GM12891 (cell line): Measurements from ENCODE around the gene PSTPIP1.

Experiments used
- DNase-seq: peaks from one replicate; pipeline ENCODE4 v3.0.0; 2011; ENCODE audit warnings: low spot score; ENCODE audit not compliant: insufficient read length
- FAIRE-seq: peaks from 2 replicates; lab custom pipeline; 2011; peaks lifted over from hg19 to GRCh38; lab: Jason Lieb, UNC
- PAX5 ChIP-seq: IDR thresholded peaks from 2 replicates; pipeline ENCODE4 v1.6.1; 2011; ENCODE audit warnings: low read length, moderate library complexity, mild to moderate bottlenecking; ENCODE audit not compliant: insufficient read depth, severe bottlenecking
- POLR2A ChIP-seq: IDR thresholded peaks from 2 replicates; pipeline ENCODE4 v1.6.1; 2011; ENCODE audit warnings: low read depth, low read length, control low read depth
- POLR2AphosphoS5 ChIP-seq: IDR thresholded peaks from 2 replicates; pipeline ENCODE4 v1.6.1; 2011; ENCODE audit warnings: low read depth, low read length, control low read depth
- POU2F2 ChIP-seq: IDR thresholded peaks from 2 replicates; pipeline ENCODE4 v1.6.1; 2011; ENCODE audit warnings: low read depth, mild to moderate bottlenecking, control low read depth, low read length, moderate library complexity
- SPI1 ChIP-seq: IDR thresholded peaks from 2 replicates; pipeline ENCODE4 v1.6.1; 2011; ENCODE audit warnings: low read depth, low read length, control low read depth
- TAF1 ChIP-seq: IDR thresholded peaks from 2 replicates; pipeline ENCODE4 v1.6.1; 2011; ENCODE audit warnings: low read depth, low read length, control low read depth

Gene PSTPIP1

DNA sequence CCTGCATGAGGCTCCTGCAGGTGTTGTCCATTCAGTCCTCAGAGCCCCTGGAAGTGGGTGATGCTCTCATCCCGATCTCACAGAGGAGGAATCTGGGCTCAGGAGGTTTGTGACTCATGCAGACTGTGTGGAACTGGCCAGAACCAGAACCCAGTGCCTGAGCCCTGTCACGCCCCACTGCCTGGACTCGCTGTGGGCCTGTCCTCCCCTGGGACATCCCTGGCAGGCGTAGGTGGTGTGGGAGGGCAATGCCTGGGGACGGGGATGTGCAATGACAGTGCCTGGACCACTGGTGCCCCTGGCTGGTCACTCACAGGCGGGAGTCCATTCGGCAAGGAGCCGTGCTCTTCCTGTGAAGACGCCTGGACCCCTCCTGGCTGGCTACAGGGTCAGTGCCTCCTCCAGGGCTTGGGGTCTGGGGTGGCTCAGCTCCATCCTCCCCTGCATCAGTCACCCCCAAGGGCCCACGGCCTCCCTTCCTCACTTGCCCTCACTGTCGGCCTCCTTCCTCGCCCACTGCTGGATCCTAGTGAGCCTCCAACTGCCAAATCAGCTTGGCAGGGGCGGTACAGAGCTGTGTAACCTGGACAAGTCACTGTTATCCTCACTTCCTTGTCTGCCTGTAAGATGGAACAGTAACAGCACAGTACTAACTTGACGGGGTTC lies 14.9 kb downstream of the PSTPIP1 start:
- FAIRE-seq (no peak), DNase-seq (no peak)
- TF ChIP-seq POLR2AphosphoS5 (no peak), TAF1 (no peak), POLR2A (no peak), POU2F2 (no peak), PAX5 (no peak), SPI1 (no peak)

GRCh38 chr15:77010312-77010686 lies 15.4 kb downstream of the PSTPIP1 start:
- no peak for FAIRE-seq
- no peak for TF ChIP-seq SPI1
- no peak for DNase-seq

- TF ChIP-seq POLR2AphosphoS5 (no peak), POLR2A (no peak), SPI1 (no peak), PAX5 (no peak), TAF1 (no peak), POU2F2 (no peak)
- DNase-seq: no peak
- no peak for FAIRE-seq
Measured at GRCh38 chr15:77010857-77011256, 15.9 kb downstream of the PSTPIP1 start.

DNA sequence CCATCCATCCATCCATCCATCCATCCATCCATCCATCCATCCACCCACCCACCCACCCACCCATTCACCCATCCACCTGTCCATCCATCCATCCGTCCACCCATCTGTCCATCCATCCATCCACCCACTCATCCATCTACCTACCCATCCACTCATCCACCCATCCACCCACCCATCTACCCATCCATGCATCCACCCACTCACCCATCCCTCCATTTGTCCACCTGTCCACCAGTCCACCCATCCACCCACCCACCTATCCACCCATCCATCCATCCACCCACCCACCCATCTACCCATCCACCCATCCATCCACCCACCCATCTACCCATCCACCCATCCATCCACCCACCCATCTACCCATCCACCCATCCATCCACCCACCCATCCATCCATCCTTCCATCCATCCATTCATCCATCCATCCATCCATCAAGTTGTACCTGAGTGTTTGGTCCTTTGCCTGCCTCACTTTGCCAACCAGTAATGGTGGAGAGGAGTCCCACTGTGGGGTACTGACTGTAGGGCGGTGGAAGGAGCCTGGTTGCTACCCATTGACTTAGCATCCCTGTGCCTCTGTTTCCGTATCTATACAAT lies 17.3 kb downstream of the PSTPIP1 start:
- peak; percentile 69 for FAIRE-seq
- TF ChIP-seq POU2F2: no peak
- TF ChIP-seq SPI1: no peak
- TF ChIP-seq POLR2AphosphoS5: no peak
- no peak for TF ChIP-seq POLR2A
- no peak for TF ChIP-seq PAX5
- TF ChIP-seq TAF1: no peak
- DNase-seq: no peak

DNA sequence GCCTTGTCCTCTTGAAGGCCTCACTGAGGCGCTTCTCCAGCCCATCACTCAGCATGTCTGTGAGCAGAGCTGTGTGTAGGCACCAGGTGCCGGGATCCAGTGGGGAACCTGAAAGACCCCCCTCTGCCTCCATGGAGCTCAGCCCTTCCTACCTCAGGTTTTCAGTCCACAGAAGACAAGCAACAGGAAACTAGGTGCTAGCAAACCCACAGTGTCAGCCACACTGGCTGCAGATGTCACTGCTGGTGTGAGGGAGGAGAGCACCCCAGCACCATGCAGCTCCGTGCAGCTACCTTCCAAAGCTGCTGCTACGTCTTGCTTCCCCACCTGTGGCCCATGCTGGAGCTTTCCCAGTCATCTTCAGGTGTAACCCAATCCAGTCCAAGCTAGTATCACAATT lies 17.9 kb downstream of the PSTPIP1 start:
- FAIRE-seq (peak; percentile 89), DNase-seq (no peak)
- TF ChIP-seq POLR2A (no peak), POU2F2 (no peak), TAF1 (no peak), PAX5 (no peak)

DNA sequence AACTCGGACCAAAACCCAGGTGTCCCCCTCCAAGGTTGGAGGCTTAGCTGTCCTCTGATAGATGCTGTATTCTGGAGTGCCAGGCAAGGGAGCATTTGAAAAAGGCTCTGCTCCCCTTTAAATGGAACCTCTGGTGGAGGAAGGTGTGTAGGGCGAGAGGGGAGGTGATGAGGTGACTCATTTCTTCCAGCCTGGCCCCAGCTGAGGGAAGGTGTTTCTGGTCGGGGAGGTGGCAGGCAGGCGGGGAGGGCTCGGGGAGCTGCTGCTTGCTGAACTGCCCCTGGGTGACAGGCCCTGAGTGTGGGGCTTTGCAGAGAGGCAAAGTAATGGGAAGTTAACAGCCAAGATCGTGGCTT lies 18.8 kb downstream of the PSTPIP1 start:
- peak; percentile 95 for FAIRE-seq
- peak; percentile 87 for DNase-seq
- TF ChIP-seq PAX5: no peak
- TF ChIP-seq POLR2A: no peak
- no peak for TF ChIP-seq POLR2AphosphoS5
- TF ChIP-seq TAF1: no peak
- TF ChIP-seq POU2F2: no peak
- no peak for TF ChIP-seq SPI1

GRCh38 chr15:77014132-77015081 lies 19.5 kb downstream of the PSTPIP1 start:
- TF ChIP-seq SPI1 (peak; percentile 92), TAF1 (no peak)
- DNase-seq (no peak), FAIRE-seq (no peak)

DNA sequence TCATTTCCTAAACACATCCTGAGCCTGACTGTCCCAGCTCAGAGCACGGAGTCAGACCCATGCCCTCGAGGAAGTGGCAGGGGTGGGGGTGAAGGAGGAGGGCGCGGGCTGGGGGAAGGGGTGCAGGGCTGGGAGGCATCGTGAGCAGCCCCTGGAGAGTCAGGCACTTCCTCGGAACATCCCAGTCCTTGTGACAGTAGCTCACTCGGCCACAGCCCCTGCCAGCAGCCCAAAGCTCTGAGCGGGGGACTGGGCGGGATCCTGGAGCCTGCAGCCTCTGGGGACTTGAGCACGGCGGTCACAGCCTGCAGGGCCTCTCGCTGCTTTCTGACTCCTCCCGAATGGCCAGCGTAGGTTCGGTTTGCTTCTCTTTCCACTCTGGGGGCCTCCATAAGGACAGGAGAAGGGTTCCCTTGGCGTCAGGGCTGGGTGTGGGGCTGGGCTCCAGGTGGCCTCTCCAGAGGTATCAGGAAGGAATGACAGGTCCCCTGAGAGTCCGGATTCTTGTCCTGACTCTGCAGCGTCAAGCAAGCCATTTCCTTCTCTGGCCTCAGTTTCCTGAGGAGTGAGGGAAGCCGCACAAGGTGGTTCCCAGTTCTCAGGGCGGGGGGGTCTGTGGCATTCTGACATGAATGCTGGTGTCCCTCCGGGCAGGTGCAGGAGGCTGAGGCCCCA lies 20.9 kb downstream of the PSTPIP1 start:
- TF ChIP-seq POU2F2: no peak
- no peak for TF ChIP-seq PAX5
- TF ChIP-seq SPI1: no peak
- TF ChIP-seq POLR2AphosphoS5: no peak
- TF ChIP-seq POLR2A: no peak
- no peak for TF ChIP-seq TAF1
- DNase-seq: no peak
- no peak for FAIRE-seq

DNA sequence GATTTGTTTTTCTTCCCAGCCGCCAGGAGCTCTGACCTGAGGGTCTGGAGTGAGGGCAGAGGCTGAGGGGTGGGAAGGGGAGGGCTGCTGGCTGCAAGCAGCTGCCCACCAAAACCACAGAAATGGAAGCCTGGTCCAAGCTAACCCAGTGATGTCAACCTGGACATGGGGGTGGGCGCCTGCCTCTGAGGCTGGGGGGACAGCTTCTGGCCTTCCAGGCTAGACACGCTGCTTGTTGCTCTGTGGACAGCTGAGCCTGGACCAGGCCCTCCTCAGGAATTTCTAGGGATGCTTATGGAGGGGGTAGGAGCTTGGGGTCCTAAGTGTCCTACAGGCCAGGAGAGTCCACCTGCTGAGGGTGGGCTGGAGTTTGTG lies 21.4 kb downstream of the PSTPIP1 start:
- TF ChIP-seq POLR2A: no peak
- no peak for TF ChIP-seq POU2F2
- TF ChIP-seq POLR2AphosphoS5: no peak
- TF ChIP-seq SPI1: no peak
- TF ChIP-seq PAX5: no peak
- no peak for TF ChIP-seq TAF1
- FAIRE-seq (no peak), DNase-seq (no peak)
